NCI-H748 treated with DMSO at 0.1 percent for 48 hours (cell line): ENCODE results near the gene ITGAE.
"Not testable (repeated sequence)": the region's sequence is repeated elsewhere in the genome, so short reads cannot be mapped to it uniquely, and the experiment has no call there.

Experiments used
- DNase-seq: peaks from one replicate; lab custom pipeline; 2025; lab: John Stamatoyannopoulos, UW

The ITGAE gene, protein sequence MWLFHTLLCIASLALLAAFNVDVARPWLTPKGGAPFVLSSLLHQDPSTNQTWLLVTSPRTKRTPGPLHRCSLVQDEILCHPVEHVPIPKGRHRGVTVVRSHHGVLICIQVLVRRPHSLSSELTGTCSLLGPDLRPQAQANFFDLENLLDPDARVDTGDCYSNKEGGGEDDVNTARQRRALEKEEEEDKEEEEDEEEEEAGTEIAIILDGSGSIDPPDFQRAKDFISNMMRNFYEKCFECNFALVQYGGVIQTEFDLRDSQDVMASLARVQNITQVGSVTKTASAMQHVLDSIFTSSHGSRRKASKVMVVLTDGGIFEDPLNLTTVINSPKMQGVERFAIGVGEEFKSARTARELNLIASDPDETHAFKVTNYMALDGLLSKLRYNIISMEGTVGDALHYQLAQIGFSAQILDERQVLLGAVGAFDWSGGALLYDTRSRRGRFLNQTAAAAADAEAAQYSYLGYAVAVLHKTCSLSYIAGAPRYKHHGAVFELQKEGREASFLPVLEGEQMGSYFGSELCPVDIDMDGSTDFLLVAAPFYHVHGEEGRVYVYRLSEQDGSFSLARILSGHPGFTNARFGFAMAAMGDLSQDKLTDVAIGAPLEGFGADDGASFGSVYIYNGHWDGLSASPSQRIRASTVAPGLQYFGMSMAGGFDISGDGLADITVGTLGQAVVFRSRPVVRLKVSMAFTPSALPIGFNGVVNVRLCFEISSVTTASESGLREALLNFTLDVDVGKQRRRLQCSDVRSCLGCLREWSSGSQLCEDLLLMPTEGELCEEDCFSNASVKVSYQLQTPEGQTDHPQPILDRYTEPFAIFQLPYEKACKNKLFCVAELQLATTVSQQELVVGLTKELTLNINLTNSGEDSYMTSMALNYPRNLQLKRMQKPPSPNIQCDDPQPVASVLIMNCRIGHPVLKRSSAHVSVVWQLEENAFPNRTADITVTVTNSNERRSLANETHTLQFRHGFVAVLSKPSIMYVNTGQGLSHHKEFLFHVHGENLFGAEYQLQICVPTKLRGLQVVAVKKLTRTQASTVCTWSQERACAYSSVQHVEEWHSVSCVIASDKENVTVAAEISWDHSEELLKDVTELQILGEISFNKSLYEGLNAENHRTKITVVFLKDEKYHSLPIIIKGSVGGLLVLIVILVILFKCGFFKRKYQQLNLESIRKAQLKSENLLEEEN

GRCh38 chr17:3800362-3801271 is at the start of gene ITGAE:
Gene ITGAE (minus strand): TSS chr17:3801188. CDS start chr17:3801144, 44 bp downstream.
- DNase-seq = no peak

GRCh38 chr17:3848229-3848835 is 47.3 kb upstream of the ITGAE start:
- DNase-seq = no peak

DNA sequence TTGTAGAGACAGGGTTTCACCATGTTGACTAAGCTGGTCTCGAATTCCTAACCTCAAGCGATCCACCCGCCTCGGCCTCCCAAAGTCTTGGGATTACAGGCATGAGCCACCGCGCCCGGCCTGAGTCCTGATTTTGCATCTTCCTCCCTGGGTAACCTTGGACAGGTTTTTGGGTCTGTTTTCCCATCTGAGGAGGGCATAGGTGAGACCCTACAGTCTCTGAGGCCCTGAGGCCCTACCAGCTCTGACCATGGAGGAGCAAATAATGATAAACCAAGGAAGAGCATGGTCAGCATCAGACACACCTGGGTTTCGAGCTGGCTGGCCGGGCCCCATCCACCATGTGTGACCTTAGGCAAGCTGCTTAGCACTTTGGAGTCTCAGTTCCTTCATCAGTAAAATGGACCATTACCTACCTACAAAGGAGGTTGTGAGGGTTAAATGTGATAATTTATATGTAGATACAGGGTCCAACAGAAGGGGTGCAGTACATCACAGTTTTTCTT is 46.2 kb upstream of the ITGAE start:
- no peak for DNase-seq

GRCh38 chr17:3846437-3847164 is 45.6 kb upstream of the ITGAE start:
- no peak for DNase-seq

DNA sequence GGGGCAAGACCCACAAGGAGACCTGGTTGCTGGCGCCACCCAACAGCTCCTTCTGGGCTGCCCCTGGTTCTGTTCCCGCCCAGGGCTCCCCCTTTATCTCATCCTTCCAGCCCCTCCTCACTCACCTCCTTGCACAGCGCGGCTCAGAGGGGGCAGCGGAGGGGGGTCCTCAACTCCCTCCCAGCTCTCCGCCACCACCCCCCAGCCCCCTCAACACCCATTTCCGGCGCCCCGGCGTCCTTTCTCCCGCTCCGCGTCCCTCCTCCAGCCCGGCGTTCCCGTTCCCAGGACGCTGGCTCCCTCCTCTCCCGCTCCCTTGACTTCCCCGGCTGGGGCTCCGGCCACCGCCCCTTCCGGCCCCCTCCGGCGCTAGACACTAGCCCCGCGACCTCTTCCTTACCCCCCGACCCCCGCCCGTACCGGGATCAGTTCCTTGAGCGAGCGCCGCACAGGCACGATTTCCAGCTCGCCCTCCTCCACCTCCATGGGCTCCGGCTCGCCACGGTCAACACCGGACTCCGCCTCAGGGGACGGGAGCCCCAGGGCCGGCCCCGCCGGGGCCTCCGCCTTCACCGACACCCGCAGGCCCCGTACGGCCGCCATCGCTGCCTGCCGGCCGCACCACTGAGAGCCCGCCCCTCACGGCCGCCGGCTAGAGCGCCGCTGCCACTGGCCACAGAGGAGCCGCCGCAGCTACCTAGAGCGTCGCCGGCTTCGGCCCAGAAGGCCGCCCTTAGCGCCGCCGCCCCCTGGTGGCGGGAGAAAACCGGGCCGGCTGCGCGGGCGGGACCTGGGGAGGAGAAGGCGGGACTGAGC is 44.8 kb upstream of the ITGAE start, which contains the start of gene NCBP3:
NCBP3 (minus strand) TSS at position 626 of the 816 bp plus-strand sequence; CDS start at position 603, 23 bp downstream.
- DNase-seq = peak; percentile 85

GRCh38 chr17:3845291-3845620 is 44.3 kb upstream of the ITGAE start:
- peak; percentile 42 for DNase-seq

DNA sequence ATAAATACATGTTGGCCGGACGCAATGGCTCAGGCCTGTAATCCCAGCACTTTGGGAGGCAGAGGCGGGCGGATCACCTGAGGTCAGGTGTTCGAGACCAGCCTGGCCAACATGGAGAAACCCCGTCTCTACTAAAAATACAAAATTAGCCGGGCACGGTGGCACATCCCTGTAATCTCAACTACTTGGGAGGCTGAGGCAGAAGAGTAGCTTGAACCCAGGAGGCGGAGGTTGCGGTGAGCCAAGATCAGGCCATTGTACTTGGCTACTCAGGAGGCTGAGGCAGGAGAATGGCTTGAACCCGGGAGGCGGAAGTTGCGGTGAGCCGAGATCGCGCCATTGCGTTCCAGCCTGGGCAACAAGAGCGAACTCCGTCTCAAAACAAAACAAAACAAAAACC is 43.6 kb upstream of the ITGAE start:
- DNase-seq = not testable (repeated sequence)

DNA sequence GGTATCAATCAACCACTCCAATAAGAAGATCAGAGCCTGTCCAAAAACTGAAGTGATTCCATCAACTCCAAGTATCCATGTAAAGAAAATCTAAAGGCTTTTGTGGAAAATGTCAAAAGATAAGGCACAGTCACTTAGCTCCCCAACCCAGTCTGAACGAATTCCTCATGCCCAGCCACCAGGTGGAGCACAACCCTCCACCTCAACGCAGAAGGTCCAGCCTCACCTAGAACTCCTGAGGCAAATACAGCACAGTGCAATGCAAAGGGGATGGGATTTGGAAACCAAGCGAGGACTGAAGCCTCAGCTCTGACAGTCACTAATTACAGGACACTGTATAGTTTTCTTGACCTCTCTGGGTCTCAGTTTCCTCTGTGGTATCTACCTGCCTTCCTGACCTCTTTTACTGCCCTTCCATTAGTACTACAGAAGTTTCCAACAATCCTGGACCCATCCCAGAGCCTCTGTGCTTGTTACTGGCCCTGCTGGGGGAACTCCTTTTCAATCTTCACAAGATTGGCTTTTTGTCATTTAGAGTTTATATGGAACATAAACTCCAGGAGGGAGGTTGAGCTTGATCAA is 43.0 kb upstream of the ITGAE start:
- peak; percentile 21 for DNase-seq

GRCh38 chr17:3838206-3838605 is 37.2 kb upstream of the ITGAE start:
- DNase-seq = no peak

DNA sequence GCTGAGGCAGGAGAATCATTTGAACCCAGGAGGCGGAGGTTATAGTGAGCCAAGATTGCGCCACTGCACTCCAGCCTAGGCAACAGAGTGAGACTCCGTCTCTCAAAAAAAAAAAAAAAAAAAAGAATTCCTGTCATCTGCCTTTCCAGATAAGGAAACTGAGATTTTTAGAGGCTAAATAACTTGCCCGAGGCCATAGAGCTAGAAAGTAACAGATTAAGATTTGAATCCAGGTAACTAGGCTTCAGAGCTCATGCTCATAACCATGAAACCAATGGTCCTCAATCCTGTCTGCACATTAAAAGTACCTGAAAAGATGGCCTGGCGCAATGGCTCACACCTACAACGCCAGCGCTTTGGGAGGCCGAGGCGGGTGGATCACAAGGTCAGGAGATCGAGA is 35.6 kb upstream of the ITGAE start:
- DNase-seq = no peak

DNA sequence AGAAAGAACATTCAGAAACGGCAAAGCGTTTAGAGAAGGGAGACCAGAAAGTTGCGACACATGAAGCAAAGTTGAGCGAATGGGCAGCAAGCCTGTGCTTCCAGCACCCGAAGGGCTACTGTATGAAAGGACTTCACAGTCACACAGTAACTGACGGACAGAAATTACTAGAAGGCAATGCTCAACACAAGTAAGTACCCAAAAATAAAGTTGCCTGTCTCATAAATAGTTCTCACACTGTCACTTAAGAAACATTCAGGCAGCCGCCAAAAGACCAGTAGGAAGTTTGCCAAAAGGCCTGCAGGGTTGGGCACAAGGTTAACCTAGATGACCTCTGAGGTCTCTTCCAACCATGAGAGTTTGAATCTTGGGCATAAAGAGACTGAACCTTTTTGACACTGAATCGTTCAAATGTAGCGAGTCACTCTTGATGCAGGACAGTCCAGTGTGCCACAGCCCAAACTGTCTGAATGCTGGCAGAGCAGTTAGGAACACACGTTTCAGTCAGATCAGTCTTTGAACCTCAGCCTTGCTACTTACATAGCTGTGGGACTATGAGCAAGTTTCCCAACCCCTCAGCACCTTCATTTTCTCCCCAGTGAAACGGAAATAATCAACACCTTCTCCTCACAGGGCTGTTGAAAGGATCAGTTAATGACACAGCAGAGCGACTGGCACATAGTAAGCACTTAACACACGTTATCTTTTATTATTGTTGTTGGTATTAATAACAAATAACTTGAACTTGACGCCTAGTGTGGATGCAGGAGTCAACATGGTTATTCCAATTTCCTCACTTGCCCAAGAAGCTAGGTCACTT is 34.6 kb upstream of the ITGAE start:
- no peak for DNase-seq

GRCh38 chr17:3834811-3835210 is 33.8 kb upstream of the ITGAE start:
- no peak for DNase-seq

- DNase-seq = no peak
These were observed 27.9 kb upstream of the ITGAE start for GRCh38 chr17:3828852-3829232.

DNA sequence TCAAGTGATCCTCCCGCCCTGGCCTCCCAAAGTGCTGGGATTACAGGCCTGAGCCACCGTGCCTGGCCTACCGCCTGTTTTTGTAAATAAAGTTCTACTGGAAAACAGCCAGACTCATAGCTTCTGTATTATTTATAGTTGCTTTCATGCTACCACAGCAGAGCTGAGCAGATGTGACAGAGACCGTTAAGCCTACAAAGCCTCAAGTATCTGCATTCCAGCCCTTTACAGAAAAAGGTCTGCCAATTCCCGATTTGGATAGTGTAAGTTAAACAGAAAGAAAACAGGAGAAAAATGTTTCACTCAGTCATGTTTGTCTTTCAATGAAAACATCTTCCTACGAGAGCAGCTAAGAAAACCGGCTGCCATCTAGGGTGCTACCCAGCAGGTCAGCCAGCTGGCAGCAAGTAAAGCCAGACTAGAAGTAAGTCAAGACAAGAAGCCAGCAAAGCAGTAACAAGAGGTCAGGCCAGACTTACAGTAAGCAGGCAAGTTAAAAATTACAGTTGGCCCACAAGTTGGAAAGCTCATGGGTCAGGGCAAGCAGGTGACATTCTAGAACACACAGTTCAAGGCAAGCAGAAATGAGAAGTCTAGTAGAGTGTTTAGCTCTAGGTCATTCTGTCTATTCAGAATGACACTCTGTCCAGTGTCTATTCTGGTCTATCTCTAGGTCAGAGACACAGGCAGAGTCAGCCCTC is 27.3 kb upstream of the ITGAE start:
- DNase-seq = no peak

GRCh38 chr17:3827124-3827773 is 26.3 kb upstream of the ITGAE start:
- peak; percentile 17 for DNase-seq

DNA sequence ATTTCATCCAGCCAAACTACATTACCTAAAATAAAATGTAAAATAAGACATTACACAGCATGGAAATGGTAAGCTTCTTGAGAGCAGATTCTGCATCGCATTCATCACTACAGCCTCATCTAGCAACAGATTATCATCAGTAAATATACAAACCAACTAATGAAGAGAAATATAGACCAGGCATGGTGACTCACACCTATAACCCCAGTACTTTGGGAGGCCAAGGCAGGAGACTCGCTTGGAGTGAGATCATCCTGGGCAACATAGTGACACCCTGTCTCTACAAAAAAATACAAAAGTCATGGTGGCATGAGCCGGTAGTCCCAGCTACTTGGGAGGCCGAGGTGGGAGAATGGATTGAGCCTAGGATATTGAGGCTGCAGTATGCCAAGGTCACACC is 25.2 kb upstream of the ITGAE start:
- DNase-seq = no peak

DNA sequence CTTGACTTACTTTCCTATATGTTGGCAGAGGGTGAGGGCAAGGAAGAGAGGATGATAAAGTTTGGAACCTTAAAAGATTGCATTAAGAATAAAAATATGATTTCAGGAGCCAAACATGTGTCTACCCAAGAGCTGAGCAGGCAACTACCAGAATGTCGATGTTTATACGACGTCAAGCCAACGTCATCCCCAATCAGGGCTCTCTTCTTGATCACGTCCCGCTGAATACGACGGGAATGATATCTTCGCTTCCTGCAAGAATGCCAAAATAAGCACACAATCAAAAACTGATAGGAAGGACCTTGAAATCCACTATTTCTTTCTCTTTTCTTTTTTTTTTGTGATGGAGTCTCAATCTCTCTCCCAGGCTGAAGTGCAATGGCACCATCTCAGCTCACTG is 20.1 kb upstream of the ITGAE start:
- no peak for DNase-seq
